DND-41 (cell line): ENCODE measurements around the gene OBSL1.

Experiments used
- ATAC-seq: fragments of 200-7000 bp; cut with Tn5 transposase; 3 replicates; pipeline ENCODE4 v1.9.1; 2021; ENCODE audit warnings: low read depth; ENCODE audit not compliant: insufficient read depth
- DNase-seq: peaks from one replicate; pipeline ENCODE4 v3.0.0-alpha.2; 2020
- H2AFZ ChIP-seq: 2 replicates; pipeline ENCODE4 v1.6.0; 2012; ENCODE audit warnings: low read depth, low read length
- H3K27ac ChIP-seq: 2 replicates; pipeline ENCODE4 v1.5.1; 2012; ENCODE audit warnings: low read length, inconsistent platforms
- H3K27me3 ChIP-seq: fragments of 200-600 bp; sonication (generic); 2 replicates; pipeline ENCODE4 v1.6.0; 2012; ENCODE audit warnings: low read length, mild to moderate bottlenecking, inconsistent platforms; ENCODE audit not compliant: insufficient read depth, poor library complexity
- H3K36me3 ChIP-seq: 2 replicates; pipeline ENCODE4 v1.5.1; 2012; ENCODE audit warnings: low read length, inconsistent platforms; ENCODE audit not compliant: insufficient read depth
- H3K4me1 ChIP-seq: 2 replicates; pipeline ENCODE4 v1.5.1; 2012; ENCODE audit warnings: mild to moderate bottlenecking, low read length; ENCODE audit not compliant: insufficient read depth
- H3K4me2 ChIP-seq: 2 replicates; pipeline ENCODE4 v1.6.0; 2012; ENCODE audit warnings: mild to moderate bottlenecking, moderate library complexity, low read length, inconsistent platforms; ENCODE audit not compliant: insufficient read depth
- H3K4me3 ChIP-seq, 2 experiments: fragments of 200-600 bp in 1 of 2; shearing (Covaris generic) in 1 of 2; 2 replicates each; pipeline ENCODE4 v1.5.1; 2012 to 2016; ENCODE audit warnings: inconsistent platforms in 2 of 2, low read length in 2 of 2, mild to moderate bottlenecking in 2 of 2, low read depth in 1 of 2, moderate library complexity in 1 of 2
- H3K79me2 ChIP-seq: 2 replicates; pipeline ENCODE4 v1.6.0; 2012; ENCODE audit warnings: low read length, inconsistent platforms; ENCODE audit not compliant: insufficient read depth
- H3K9ac ChIP-seq: 2 replicates; pipeline ENCODE4 v1.6.0; 2012; ENCODE audit warnings: low read depth, mild to moderate bottlenecking, inconsistent platforms, low read length, moderate library complexity
- H3K9me3 ChIP-seq: 2 replicates; pipeline ENCODE4 v1.5.1; 2012; ENCODE audit warnings: low read length, moderate library complexity, mild to moderate bottlenecking, inconsistent platforms; ENCODE audit not compliant: insufficient read depth, severe bottlenecking
- H4K20me1 ChIP-seq: 2 replicates; pipeline ENCODE4 v1.6.0; 2012; ENCODE audit warnings: low read length; ENCODE audit not compliant: insufficient read depth
- EZH2 ChIP-seq: IDR thresholded peaks from 3 replicates; pipeline ENCODE4 v1.6.1; 2012; ENCODE audit warnings: borderline replicate concordance, low read depth, mild to moderate bottlenecking, moderate library complexity, low read length, inconsistent platforms; ENCODE audit not compliant: severe bottlenecking
- TF ChIP-seq, protein P1 (sequence below): IDR thresholded peaks from 2 replicates; pipeline ENCODE4 v1.5.1; 2012; ENCODE audit warnings: borderline replicate concordance, low read length, moderate library complexity, mild to moderate bottlenecking; ENCODE audit not compliant: poor library complexity, severe bottlenecking; ENCODE audit errors: extremely low read depth

The OBSL1 gene

DNA sequence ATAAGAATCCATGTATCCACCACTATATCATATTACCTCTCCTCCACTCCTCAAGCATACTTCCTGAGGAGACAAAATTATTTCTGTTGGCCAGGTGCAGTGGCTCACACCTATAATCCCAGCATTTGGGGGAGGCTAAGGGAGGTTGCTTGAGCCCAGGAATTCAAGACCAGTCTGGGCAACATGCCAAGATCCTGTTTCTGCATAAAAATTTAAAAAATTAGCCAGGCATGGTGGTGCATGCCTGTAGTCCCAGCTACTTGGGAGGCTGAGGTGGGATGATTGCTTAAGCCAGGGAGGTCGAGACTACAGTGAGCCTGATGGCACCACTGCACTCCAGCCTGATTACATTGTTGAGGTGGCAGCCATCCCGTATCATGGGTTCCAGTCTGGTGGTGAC lies 10.0 kb upstream of the OBSL1 start:
- H3K27me3 ChIP-seq: peaks cover 6% of the 10 kb centered on the region
- no peak for ATAC-seq
- no peak overlapping the region for H3K9ac ChIP-seq
- no peaks in the 10 kb centered on the region for H3K4me1 ChIP-seq
- H2AFZ ChIP-seq: no peak overlapping the region
- no peak for DNase-seq
- no peaks in the 10 kb centered on the region for H3K9me3 ChIP-seq
- TF ChIP-seq EZH2: no peak
- TF ChIP-seq, protein P1, sequence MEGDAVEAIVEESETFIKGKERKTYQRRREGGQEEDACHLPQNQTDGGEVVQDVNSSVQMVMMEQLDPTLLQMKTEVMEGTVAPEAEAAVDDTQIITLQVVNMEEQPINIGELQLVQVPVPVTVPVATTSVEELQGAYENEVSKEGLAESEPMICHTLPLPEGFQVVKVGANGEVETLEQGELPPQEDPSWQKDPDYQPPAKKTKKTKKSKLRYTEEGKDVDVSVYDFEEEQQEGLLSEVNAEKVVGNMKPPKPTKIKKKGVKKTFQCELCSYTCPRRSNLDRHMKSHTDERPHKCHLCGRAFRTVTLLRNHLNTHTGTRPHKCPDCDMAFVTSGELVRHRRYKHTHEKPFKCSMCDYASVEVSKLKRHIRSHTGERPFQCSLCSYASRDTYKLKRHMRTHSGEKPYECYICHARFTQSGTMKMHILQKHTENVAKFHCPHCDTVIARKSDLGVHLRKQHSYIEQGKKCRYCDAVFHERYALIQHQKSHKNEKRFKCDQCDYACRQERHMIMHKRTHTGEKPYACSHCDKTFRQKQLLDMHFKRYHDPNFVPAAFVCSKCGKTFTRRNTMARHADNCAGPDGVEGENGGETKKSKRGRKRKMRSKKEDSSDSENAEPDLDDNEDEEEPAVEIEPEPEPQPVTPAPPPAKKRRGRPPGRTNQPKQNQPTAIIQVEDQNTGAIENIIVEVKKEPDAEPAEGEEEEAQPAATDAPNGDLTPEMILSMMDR: no peak
- H4K20me1 ChIP-seq: no peaks in the 10 kb centered on the region
- H3K36me3 ChIP-seq: no peaks in the 10 kb centered on the region
- no peak overlapping the region for H3K4me2 ChIP-seq
- no peak overlapping the region for H3K27ac ChIP-seq
- H3K4me3 ChIP-seq: no peak overlapping the region
- H3K79me2 ChIP-seq: no peaks in the 10 kb centered on the region

DNA sequence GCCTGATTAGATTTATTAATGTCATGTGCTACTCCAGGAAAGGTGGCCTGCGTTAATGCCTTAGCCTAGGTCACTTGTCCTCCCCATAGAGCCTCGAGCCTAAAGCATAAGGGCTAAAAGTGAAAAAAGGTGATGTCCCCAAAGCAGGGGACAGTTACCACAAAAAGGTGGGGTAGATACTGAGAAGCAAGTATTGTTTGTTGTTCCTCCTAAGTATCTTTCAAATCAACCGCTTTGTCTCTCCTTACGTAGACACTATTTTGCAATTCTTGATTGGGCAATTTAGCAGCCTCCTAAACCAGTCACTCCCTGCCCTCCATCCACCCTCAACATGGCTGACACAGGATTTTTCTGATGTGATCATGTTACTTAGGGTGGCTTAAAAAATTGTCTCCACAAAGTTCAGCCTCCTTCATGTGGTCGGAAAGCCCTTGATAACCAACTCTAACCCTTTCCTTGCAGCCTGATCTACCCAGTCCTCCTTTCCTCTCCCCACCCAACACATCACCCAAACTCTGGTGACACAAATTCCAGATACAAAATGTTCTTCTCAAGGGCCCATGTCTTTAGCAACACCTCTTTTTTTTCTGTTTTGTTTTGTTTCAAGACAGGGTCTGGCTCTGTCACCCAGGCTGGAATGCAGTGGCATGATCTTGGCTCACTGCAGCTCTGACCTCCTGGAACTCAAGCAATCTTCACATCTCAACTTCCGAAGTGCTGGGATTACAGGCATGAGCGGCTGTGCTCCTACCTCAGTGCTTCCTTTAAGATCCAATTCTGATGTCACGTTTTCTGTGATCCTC lies 7.7 kb upstream of the OBSL1 start:
- no peaks in the 10 kb centered on the region for H3K36me3 ChIP-seq
- no peaks in the 10 kb centered on the region for H4K20me1 ChIP-seq
- H3K27me3 ChIP-seq: peaks cover 6% of the 10 kb centered on the region
- H3K27ac ChIP-seq: no peak overlapping the region
- H3K4me3 ChIP-seq: no peak overlapping the region
- DNase-seq: no peak
- no peaks in the 10 kb centered on the region for H3K9me3 ChIP-seq
- no peak overlapping the region for H3K9ac ChIP-seq
- TF ChIP-seq EZH2: no peak
- TF ChIP-seq, protein P1: no peak
- no peak for ATAC-seq
- no peak overlapping the region for H2AFZ ChIP-seq
- H3K4me2 ChIP-seq: no peak overlapping the region
- H3K4me1 ChIP-seq: no peaks in the 10 kb centered on the region
- no peaks in the 10 kb centered on the region for H3K79me2 ChIP-seq

DNA sequence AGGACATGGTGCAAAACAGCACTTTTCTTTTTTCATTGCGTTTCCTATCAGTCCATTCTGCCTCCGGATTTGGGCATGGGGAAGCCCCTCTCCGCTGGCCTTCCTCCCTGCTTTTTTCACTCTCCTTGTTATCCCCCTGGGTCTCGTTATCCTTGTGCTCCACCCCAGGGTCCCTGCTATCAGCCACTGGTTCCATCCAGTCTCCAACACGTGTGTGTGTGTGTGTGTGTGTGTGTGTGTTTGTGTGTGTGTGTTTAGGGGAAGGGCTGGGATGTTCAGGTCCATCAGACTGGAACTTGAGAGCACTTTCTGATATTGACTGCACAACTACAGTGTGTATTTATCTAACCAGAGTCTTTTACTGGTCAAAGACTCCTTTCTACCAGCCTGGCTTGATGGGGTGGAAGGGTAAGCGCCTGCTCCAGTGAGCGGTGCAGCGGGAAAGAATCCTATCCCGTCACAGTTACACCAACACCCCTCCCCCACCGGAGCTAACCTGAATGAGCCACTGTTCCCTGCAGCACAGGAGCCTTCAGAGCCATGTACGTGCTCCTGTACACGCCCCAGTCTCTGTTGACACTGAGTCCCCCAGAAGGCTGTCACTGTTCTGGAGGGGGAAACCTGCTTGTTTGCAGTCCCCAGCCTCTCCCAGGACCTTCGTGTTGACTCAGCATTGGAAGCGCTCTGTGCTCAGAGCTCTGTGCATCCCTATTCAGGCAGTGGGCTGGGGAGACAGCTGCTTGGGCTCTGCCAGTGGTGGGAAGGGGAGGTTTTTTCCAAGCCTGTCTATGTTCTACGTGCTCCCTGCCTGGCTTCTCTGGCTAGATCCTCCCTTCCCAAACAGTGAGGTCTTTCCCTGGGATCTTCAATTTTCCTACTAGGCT lies 5.4 kb upstream of the OBSL1 start:
- no peaks in the 10 kb centered on the region for H3K9me3 ChIP-seq
- DNase-seq: no peak
- H3K4me2 ChIP-seq: no peak overlapping the region
- TF ChIP-seq, protein P1: no peak
- no peak for TF ChIP-seq EZH2
- H3K4me1 ChIP-seq: peaks cover 2% of the 10 kb centered on the region
- peaks cover 12% of the 10 kb centered on the region for H3K27me3 ChIP-seq
- no peak overlapping the region for H2AFZ ChIP-seq
- H3K27ac ChIP-seq: no peak overlapping the region
- no peaks in the 10 kb centered on the region for H3K36me3 ChIP-seq
- no peak overlapping the region for H3K4me3 ChIP-seq
- no peaks in the 10 kb centered on the region for H4K20me1 ChIP-seq
- ATAC-seq: no peak
- no peaks in the 10 kb centered on the region for H3K79me2 ChIP-seq
- H3K9ac ChIP-seq: no peak overlapping the region
